NCI-H82 treated with DMSO at 0.1 percent for 48 hours (cell line): Measurements from ENCODE around the gene NPAS4.
A peak's percentile ranks its signal among the peaks of the same experiment; 100 is the strongest.
"Not testable (repeated sequence)": the region's sequence is repeated elsewhere in the genome, so short reads cannot be mapped to it uniquely, and the experiment has no call there.

Source experiments
- DNase-seq: peaks from one replicate; lab custom pipeline; 2025; ENCODE audit not compliant: unreplicated experiment; lab: John Stamatoyannopoulos, UW

The NPAS4 gene

GRCh38 chr11:66454247-66454646 is 33.4 kb downstream of the NPAS4 start:
- DNase-seq: no peak

GRCh38 chr11:66454828-66455227 is 34.0 kb downstream of the NPAS4 start:
- no peak for DNase-seq

GRCh38 chr11:66457826-66458225 is 37.0 kb downstream of the NPAS4 start:
- DNase-seq: no peak

GRCh38 chr11:66459138-66459778 is 38.4 kb downstream of the NPAS4 start:
- DNase-seq: peak; percentile 81

- no peak for DNase-seq
These were observed 41.2 kb downstream of the NPAS4 start for GRCh38 chr11:66462010-66462409.

GRCh38 chr11:66462911-66463310 is 42.1 kb downstream of the NPAS4 start:
- no peak for DNase-seq

GRCh38 chr11:66464116-66464515 is 43.3 kb downstream of the NPAS4 start:
- not testable (repeated sequence) for DNase-seq

GRCh38 chr11:66464916-66465315 is 44.1 kb downstream of the NPAS4 start:
- no peak for DNase-seq

- no peak for DNase-seq
These were observed 44.8 kb downstream of the NPAS4 start for GRCh38 chr11:66465373-66466224.

- peak; percentile 46 for DNase-seq
These were observed 45.6 kb downstream of the NPAS4 start, which contains the start of gene PELI3 for GRCh38 chr11:66466225-66467033. Gene PELI3 (plus strand): TSS chr11:66466905. CDS start chr11:66468129, 1,224 bp downstream.

- no peak for DNase-seq
These were observed 46.3 kb downstream of the NPAS4 start for GRCh38 chr11:66467034-66467659.

GRCh38 chr11:66467756-66468155 is 46.9 kb downstream of the NPAS4 start:
- no peak for DNase-seq

- no peak for DNase-seq
These were observed 47.9 kb downstream of the NPAS4 start for GRCh38 chr11:66468691-66469090.

- DNase-seq: no peak
These were observed 48.6 kb downstream of the NPAS4 start for GRCh38 chr11:66469441-66469840.

- DNase-seq: no peak
These were observed 49.2 kb downstream of the NPAS4 start for GRCh38 chr11:66470015-66470414.

GRCh38 chr11:66471142-66471541 is 50.3 kb downstream of the NPAS4 start:
- no peak for DNase-seq

GRCh38 chr11:66472054-66472453 is 51.2 kb downstream of the NPAS4 start:
- no peak for DNase-seq

- DNase-seq: no peak
These were observed 52.3 kb downstream of the NPAS4 start for GRCh38 chr11:66473167-66473566.

- DNase-seq: no peak
These were observed 53.0 kb downstream of the NPAS4 start for GRCh38 chr11:66473608-66474515.
